HepG2 (cell line): ENCODE measurements around the gene TEKT3.

Experiments used
- CTCF ChIP-seq: sonication (generic); formaldehyde crosslinking; IDR thresholded peaks from 2 replicates; pipeline ENCODE4 v1.5.0; 2020; ENCODE audit warnings: mild to moderate bottlenecking, missing genetic modification reagents, moderate library complexity
- FOSL2 ChIP-seq: sonication (generic); formaldehyde crosslinking; IDR thresholded peaks from 2 replicates; pipeline ENCODE4 v1.4.0; 2020; ENCODE audit warnings: missing genetic modification reagents
- GATAD2A ChIP-seq: IDR thresholded peaks from 2 replicates; pipeline ENCODE4 v1.6.1; 2016
- HCFC1 ChIP-seq: fragments of 150-350 bp; IDR thresholded peaks from 2 replicates; pipeline ENCODE4 v1.6.1; 2014; ENCODE audit warnings: low read depth, low read length
- MXD3 ChIP-seq: IDR thresholded peaks from 2 replicates; pipeline ENCODE4 v1.6.1; 2016; ENCODE audit warnings: mild to moderate bottlenecking, missing biosample characterization, missing genetic modification reagents
- RCOR2 ChIP-seq: IDR thresholded peaks from 2 replicates; pipeline ENCODE4 v1.6.1; 2016; ENCODE audit warnings: missing biosample characterization, missing genetic modification reagents
- ZNF101 ChIP-seq: sonication (generic); formaldehyde crosslinking; IDR thresholded peaks from 2 replicates; pipeline ENCODE4 v1.4.0; 2020; ENCODE audit warnings: mild to moderate bottlenecking, low read depth, missing genetic modification reagents, borderline replicate concordance

- TF ChIP-seq ZNF101 (CRISPR knock-in tag) = no peak
- TF ChIP-seq CTCF (CRISPR knock-in tag) = no peak
- TF ChIP-seq FOSL2 (CRISPR knock-in tag) = no peak
- no peak for TF ChIP-seq HCFC1
- TF ChIP-seq RCOR2 (CRISPR knock-in tag) = no peak
- no peak for TF ChIP-seq MXD3 (CRISPR knock-in tag)
- TF ChIP-seq GATAD2A (CRISPR knock-in tag) = no peak
These were observed 20.2 kb upstream of the TEKT3 start for GRCh38 chr17:15361592-15361991.
